Natural killer cell (primary cell): Measurements from ENCODE around the gene TANC1. TPM values are rescaled to one million over a fixed set of nuclear protein-coding genes. Genes with fewer than 3 reads are reported as not detected.

Source experiments
- ATAC-seq, 3 donors: fragments of 150-1000 bp in 2 of 3; fragments of 200-7000 bp in 1 of 3; cut with Tn5 transposase; 1 replicate in 1 of 3; 2 replicates in 2 of 3; pipeline ENCODE4 v1.10.0; 2021; ENCODE audit warnings: mild to moderate bottlenecking in 2 of 3, moderate library complexity in 2 of 3
- DNase-seq, 2 donors: peaks; one replicate each; pipeline versions ENCODE4 v3.0.0 to v3.0.0-alpha.2; 2013 to 2021; ENCODE audit warnings: mixed read lengths in 1 of 2
- H3K27ac ChIP-seq: one replicate; pipeline ENCODE4 v1.5.1; 2013; ENCODE audit warnings: mild to moderate bottlenecking, low read length
- H3K27me3 ChIP-seq: one replicate; pipeline ENCODE4 v1.6.1; 2013; ENCODE audit warnings: low read length; ENCODE audit not compliant: control insufficient read depth, insufficient read depth
- H3K36me3 ChIP-seq: one replicate; pipeline ENCODE4 v1.6.1; 2013; ENCODE audit warnings: low read length; ENCODE audit not compliant: control insufficient read depth, insufficient read depth
- H3K4me1 ChIP-seq: one replicate; pipeline ENCODE4 v1.6.1; 2013; ENCODE audit warnings: low read length; ENCODE audit not compliant: control insufficient read depth, insufficient read depth
- H3K4me3 ChIP-seq: one replicate; pipeline ENCODE4 v1.5.1; 2013; ENCODE audit warnings: low read length
- H3K9me3 ChIP-seq: one replicate; pipeline ENCODE4 v1.6.1; 2013; ENCODE audit warnings: low read length; ENCODE audit not compliant: control insufficient read depth, insufficient read depth
- H3K27ac Mint-ChIP-seq, 2 donors: one replicate each; pipeline ENCODE4 v1.8.0; 2022; ENCODE audit warnings: mild to moderate bottlenecking in 2 of 2, mixed read lengths in 2 of 2, moderate library complexity in 1 of 2
- H3K27me3 Mint-ChIP-seq, 2 donors: one replicate each; pipeline ENCODE4 v1.8.0; 2022; ENCODE audit warnings: low read depth in 2 of 2, mixed read lengths in 2 of 2
- H3K36me3 Mint-ChIP-seq: one replicate; pipeline ENCODE4 v1.8.0; 2022; ENCODE audit warnings: mixed read lengths
- H3K4me1 Mint-ChIP-seq, 2 donors: one replicate each; pipeline ENCODE4 v1.8.0; 2022; ENCODE audit warnings: mixed read lengths in 2 of 2
- H3K4me3 Mint-ChIP-seq: one replicate; pipeline ENCODE4 v1.8.0; 2022; ENCODE audit warnings: mild to moderate bottlenecking, moderate library complexity, mixed read lengths
- H3K9me3 Mint-ChIP-seq, 2 donors: one replicate each; pipeline ENCODE4 v1.8.0; 2022; ENCODE audit warnings: mixed read lengths in 2 of 2
- WGBS: methylation state at CpG from one replicate; pipeline ENCODE4 v1.1.7; 2013; ENCODE audit warnings: missing lambda C conversion rate; ENCODE audit not compliant: insufficient coverage; 5-methylcytosine and 5-hydroxymethylcytosine counted together
- intact Hi-C: fragments of 100-400 bp; cut with micrococcal nuclease; formaldehyde crosslinking; loops from one replicate; pipeline ENCODE4 v1.14.2; 2022
- total RNA-seq, 4 donors: library from RNA; stranded (reverse); fragments of 120-200 nt in 1 of 4; gene quantifications; one replicate each; pipeline versions ENCODE4 v1.2.3 to v1.2.4, GENCODE V29; 2013 to 2022
- TF ChIP-seq, protein P1 (sequence below): fragments of 200-600 bp; IDR thresholded peaks from one replicate; pipeline ENCODE4 v1.8.0; 2022; ENCODE audit warnings: antibody characterized with exemption

The TANC1 gene
- total RNA-seq, 3 donors from 2014 or later (not counting 1 experiment from before 2014, with no cell fraction given) = 0.82 to 4.2 (median 1.1) TPM

DNA sequence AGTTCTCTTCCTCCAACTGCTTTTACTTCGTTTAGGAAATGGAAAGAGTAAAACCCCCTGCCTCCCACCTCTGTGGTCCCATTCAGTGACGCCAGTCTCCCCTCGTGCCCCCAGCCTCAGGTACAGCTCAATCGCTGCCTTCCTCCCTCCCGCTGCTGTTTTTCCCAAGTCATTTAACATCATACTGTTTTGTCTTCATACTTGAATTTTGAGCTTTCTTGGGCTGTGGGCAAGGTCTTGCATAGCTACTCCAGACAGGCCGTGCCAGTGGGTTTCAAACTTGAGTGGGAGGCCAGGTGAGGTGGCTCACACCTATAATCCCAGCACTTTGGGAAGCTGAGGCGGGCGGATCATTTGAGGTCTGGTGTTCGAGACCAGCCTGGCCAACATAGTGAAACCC lies 155.3 kb downstream of the TANC1 start:
- no peak overlapping the region for H3K4me3 ChIP-seq
- Mint-ChIP-seq H3K4me1 (peaks cover 40 to 59% of the 10 kb centered on the region in 2 donors), H3K27me3 (no peaks in the 10 kb centered on the region), H3K27ac (peak overlapping the region in 1 of 2 donors; percentile 87), H3K9me3 (no peaks in the 10 kb centered on the region), H3K36me3 (no peaks in the 10 kb centered on the region), H3K4me3 (no peak overlapping the region)
- H3K36me3 ChIP-seq = no peaks in the 10 kb centered on the region
- DNase-seq (no peak), ATAC-seq (no peak)
- H3K9me3 ChIP-seq = no peaks in the 10 kb centered on the region
- H3K4me1 ChIP-seq = peaks cover 24% of the 10 kb centered on the region
- TF ChIP-seq, protein P1, sequence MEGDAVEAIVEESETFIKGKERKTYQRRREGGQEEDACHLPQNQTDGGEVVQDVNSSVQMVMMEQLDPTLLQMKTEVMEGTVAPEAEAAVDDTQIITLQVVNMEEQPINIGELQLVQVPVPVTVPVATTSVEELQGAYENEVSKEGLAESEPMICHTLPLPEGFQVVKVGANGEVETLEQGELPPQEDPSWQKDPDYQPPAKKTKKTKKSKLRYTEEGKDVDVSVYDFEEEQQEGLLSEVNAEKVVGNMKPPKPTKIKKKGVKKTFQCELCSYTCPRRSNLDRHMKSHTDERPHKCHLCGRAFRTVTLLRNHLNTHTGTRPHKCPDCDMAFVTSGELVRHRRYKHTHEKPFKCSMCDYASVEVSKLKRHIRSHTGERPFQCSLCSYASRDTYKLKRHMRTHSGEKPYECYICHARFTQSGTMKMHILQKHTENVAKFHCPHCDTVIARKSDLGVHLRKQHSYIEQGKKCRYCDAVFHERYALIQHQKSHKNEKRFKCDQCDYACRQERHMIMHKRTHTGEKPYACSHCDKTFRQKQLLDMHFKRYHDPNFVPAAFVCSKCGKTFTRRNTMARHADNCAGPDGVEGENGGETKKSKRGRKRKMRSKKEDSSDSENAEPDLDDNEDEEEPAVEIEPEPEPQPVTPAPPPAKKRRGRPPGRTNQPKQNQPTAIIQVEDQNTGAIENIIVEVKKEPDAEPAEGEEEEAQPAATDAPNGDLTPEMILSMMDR = no peak
- no peak overlapping the region for H3K27ac ChIP-seq
- WGBS = 90% methylated on average over 7 of the region's 9 CpGs
- H3K27me3 ChIP-seq = no peaks in the 10 kb centered on the region
- intact Hi-C loops = no loop called here

DNA sequence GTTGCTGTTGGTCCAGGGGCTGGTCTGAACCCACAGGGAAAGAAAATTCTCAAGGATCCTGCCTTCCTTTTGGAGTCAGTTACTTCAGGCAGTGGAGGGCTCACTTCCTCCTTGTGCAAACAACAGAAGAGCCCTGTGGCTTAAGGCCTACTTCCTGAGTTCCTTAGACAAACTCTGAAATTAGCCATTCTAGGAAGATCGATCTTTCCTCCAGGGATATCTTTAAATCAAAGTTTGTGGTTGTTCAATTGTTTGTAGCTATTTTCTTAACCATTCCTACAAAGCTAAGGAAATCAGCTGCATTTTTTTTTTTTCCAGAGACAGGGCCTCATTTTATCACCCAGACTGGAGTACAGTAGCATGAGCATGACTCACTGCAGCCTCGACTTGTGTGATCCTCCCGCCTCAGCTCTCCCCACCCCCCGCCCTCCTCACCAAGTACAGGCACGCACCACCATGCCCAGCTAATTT lies 156.0 kb downstream of the TANC1 start:
- TF ChIP-seq, protein P1 = no peak
- no peaks in the 10 kb centered on the region for H3K36me3 Mint-ChIP-seq
- H3K4me3 Mint-ChIP-seq = peak overlapping the region; percentile 9
- no peak overlapping the region for H3K4me3 ChIP-seq
- WGBS = 33% methylated on average over 2 of the region's 5 CpGs
- no peaks in the 10 kb centered on the region for H3K27me3 ChIP-seq
- no peaks in the 10 kb centered on the region for H3K36me3 ChIP-seq
- ATAC-seq (peak; percentile 50 to 80 (median 65)), DNase-seq (peak in 1 of 2 donors; percentile 42)
- H3K4me1 ChIP-seq = peaks cover 28% of the 10 kb centered on the region
- H3K4me1 Mint-ChIP-seq = peaks cover 45 to 59% of the 10 kb centered on the region in 2 donors
- no peaks in the 10 kb centered on the region for H3K9me3 ChIP-seq
- no peaks in the 10 kb centered on the region for H3K9me3 Mint-ChIP-seq
- no peaks in the 10 kb centered on the region for H3K27me3 Mint-ChIP-seq
- peak overlapping the region; percentile 5 for H3K27ac ChIP-seq
- H3K27ac Mint-ChIP-seq = peak overlapping the region; percentile 35 to 87
- intact Hi-C loops = no loop called here

DNA sequence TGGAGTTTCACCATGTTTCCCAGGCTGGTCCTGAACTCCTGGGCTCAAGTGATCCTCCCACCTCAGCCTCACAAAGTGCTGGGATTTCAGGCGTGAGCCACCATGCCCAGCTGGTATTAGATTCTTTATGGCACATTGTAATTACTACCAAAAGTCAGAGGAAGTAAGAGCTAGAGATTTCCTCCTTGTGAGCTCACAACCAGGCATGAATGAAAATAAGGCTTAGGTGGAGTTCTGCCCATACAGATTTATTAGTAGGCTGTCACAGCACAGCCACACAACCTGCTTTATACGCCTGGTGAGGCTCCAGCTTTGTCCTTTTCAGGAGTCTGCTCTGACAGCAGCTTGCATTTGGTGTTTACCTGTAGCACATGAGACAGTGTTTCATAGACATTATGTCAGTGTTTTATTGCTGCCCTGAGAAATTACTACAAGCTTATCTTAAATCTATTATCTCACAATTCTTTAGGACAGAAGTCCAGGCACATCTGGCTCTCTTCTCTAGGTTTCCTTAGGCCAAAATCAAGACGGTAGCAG lies 156.6 kb downstream of the TANC1 start:
- Histone ChIP-seq H3K4me1 (peaks cover 28% of the 10 kb centered on the region), H3K27ac (peak overlapping the region; percentile 17), H3K36me3 (no peaks in the 10 kb centered on the region), H3K27me3 (no peaks in the 10 kb centered on the region), H3K9me3 (no peaks in the 10 kb centered on the region), H3K4me3 (no peak overlapping the region)
- Mint-ChIP-seq H3K27ac (peak overlapping the region; percentile 35 to 87), H3K4me3 (no peak overlapping the region), H3K27me3 (no peaks in the 10 kb centered on the region), H3K36me3 (no peaks in the 10 kb centered on the region), H3K4me1 (peaks cover 50 to 59% of the 10 kb centered on the region in 2 donors), H3K9me3 (no peaks in the 10 kb centered on the region)
- TF ChIP-seq, protein P1 = no peak
- DNase-seq (no peak), ATAC-seq (peak in 1 of 3 donors; percentile 17)
- intact Hi-C loops = no loop called here
- 77% methylated on average over 2 of the region's 3 CpGs for WGBS

DNA sequence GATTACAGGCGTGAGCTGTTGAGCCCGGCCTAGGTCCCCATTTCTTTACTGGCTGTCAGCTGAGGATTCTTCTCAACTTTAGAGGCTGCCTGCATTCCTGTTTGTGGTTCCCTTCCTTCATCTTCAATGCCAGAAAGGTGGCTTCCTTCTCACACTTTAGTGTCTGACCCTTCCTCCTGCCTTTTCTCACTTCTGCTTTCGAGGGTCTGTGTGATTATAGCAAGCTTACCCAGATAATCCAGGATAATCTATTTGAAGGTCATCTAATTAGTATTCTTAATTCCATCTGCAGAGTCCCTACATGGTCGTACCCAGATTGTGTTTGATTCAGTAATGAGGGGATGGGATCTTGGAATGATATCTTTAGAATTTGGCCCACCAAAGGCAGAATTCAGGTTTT lies 157.4 kb downstream of the TANC1 start:
- Histone ChIP-seq H3K4me1 (peaks cover 35% of the 10 kb centered on the region), H3K27me3 (no peaks in the 10 kb centered on the region), H3K27ac (no peak overlapping the region), H3K9me3 (no peaks in the 10 kb centered on the region), H3K36me3 (no peaks in the 10 kb centered on the region), H3K4me3 (no peak overlapping the region)
- peaks cover 59 to 67% of the 10 kb centered on the region in 2 donors for H3K4me1 Mint-ChIP-seq
- TF ChIP-seq, protein P1 = no peak
- no peak overlapping the region for H3K4me3 Mint-ChIP-seq
- no peak for ATAC-seq
- intact Hi-C loops = no loop called here
- no peaks in the 10 kb centered on the region for H3K9me3 Mint-ChIP-seq
- no peaks in the 10 kb centered on the region for H3K27me3 Mint-ChIP-seq
- peak overlapping the region in 1 of 2 donors; percentile 87 for H3K27ac Mint-ChIP-seq
- 83% methylated on average over 4 of the region's 4 CpGs for WGBS
- H3K36me3 Mint-ChIP-seq = no peaks in the 10 kb centered on the region
- no peak for DNase-seq
